Measurements from ENCODE around the gene OCA2. TPM values are rescaled to one million over a fixed set of nuclear protein-coding genes. Genes with fewer than 3 reads are reported as not detected.

OCA2 gene
- total and polyA plus RNA-seq, 2 experiments from 2014 or later: not detected

- Histone ChIP-seq H3K4me1 (ENCODE audit: insufficient read depth) (no peaks in the 10 kb centered on the region), H2AFZ (no peak overlapping the region)
- in situ Hi-C loops (cut with MboI): no loop called here
Measured at GRCh38 chr15:27804569-27805260, 294.4 kb downstream of the OCA2 start.

GRCh38 chr15:27798807-27799206 is 300.3 kb downstream of the OCA2 start:
- TF ChIP-seq EZH2phosphoT487 (IDR thresholded peaks at IDR 0.05; ENCODE audit: insufficient read depth, low read depth): no peak
- no peak for TF ChIP-seq EZH2 (IDR thresholded peaks at IDR 0.05; ENCODE audit: insufficient read depth, poor library complexity, severe bottlenecking)
- Histone ChIP-seq H3K27ac (no peak overlapping the region), H3K79me2 (ENCODE audit: insufficient read depth) (no peaks in the 10 kb centered on the region), H2AFZ (no peak overlapping the region), H4K20me1 (ENCODE audit: insufficient read depth) (no peaks in the 10 kb centered on the region), H3K4me3 (no peak overlapping the region), H3K9me2 (ENCODE audit: insufficient read depth) (no peaks in the 10 kb centered on the region), H3K4me2 (ENCODE audit: unreplicated experiment) (no peak overlapping the region), H3K4me1 (ENCODE audit: insufficient read depth) (no peaks in the 10 kb centered on the region), H3K9ac (no peak overlapping the region), H3F3A (ENCODE audit: insufficient read depth) (no peaks in the 10 kb centered on the region), H3K9me3 (ENCODE audit: low read depth) (no peaks in the 10 kb centered on the region), H3K27me3 (replicated peaks; ENCODE audit: insufficient read depth) (no peaks in the 10 kb centered on the region), H3K36me3 (ENCODE audit: low read depth) (no peaks in the 10 kb centered on the region)
- in situ Hi-C loops (cut with MboI): loop anchor here (25.0 kb wide), 1 partner anchor 88 kb away; no protein-coding TSS in a partner anchor
- DNase-seq: no peak
- WGBS, 2 experiments (ENCODE audit: low coverage in 1 of 2, low lambda C conversion rate in 2 of 2, missing lambda C conversion rate in 2 of 2): 58 to 69% methylated on average over 5 of the region's 5 CpGs

More at GRCh38 chr15:27804569-27805260, 294.4 kb downstream of the OCA2 start:
- Histone ChIP-seq H3K4me3 (no peak overlapping the region), H3K4me2 (ENCODE audit: unreplicated experiment) (no peak overlapping the region), H3K9me2 (ENCODE audit: insufficient read depth) (no peaks in the 10 kb centered on the region), H3F3A (ENCODE audit: insufficient read depth) (no peaks in the 10 kb centered on the region), H3K79me2 (ENCODE audit: insufficient read depth) (no peaks in the 10 kb centered on the region), H3K27me3 (replicated peaks; ENCODE audit: insufficient read depth) (no peaks in the 10 kb centered on the region), H3K9me3 (ENCODE audit: low read depth) (no peaks in the 10 kb centered on the region), H3K27ac (no peak overlapping the region), H4K20me1 (ENCODE audit: insufficient read depth) (no peaks in the 10 kb centered on the region), H3K36me3 (ENCODE audit: low read depth) (no peaks in the 10 kb centered on the region), H3K9ac (no peak overlapping the region)
- no peak for TF ChIP-seq EZH2phosphoT487 (IDR thresholded peaks at IDR 0.05; ENCODE audit: insufficient read depth, low read depth)
- no peak for TF ChIP-seq EZH2 (IDR thresholded peaks at IDR 0.05; ENCODE audit: insufficient read depth, poor library complexity, severe bottlenecking)
- DNase-seq: no peak
- WGBS, 2 experiments (ENCODE audit: low coverage in 1 of 2, low lambda C conversion rate in 2 of 2, missing lambda C conversion rate in 2 of 2): 80 to 81% methylated on average over 29 to 30 of the region's 30 CpGs

GRCh38 chr15:27797765-27798164 is 301.4 kb downstream of the OCA2 start:
- H3K27ac ChIP-seq: no peak overlapping the region
- WGBS, 2 experiments (ENCODE audit: low coverage in 1 of 2, low lambda C conversion rate in 2 of 2, missing lambda C conversion rate in 2 of 2): 62 to 71% methylated on average over 8 of the region's 8 CpGs

GRCh38 chr15:27796405-27797320 is 302.5 kb downstream of the OCA2 start:
- no peaks in the 10 kb centered on the region for H3F3A ChIP-seq (ENCODE audit: insufficient read depth)
- 59 to 63% methylated on average over 17 of the region's 17 CpGs for WGBS, 2 experiments (ENCODE audit: low coverage in 1 of 2, low lambda C conversion rate in 2 of 2, missing lambda C conversion rate in 2 of 2)
- H3K36me3 ChIP-seq (ENCODE audit: low read depth): no peaks in the 10 kb centered on the region
- no peak overlapping the region for H3K9ac ChIP-seq
- in situ Hi-C loops (cut with MboI): loop anchor here (25.0 kb wide), 1 partner anchor 91 kb away; no protein-coding TSS in a partner anchor
- no peaks in the 10 kb centered on the region for H3K79me2 ChIP-seq (ENCODE audit: insufficient read depth)
- H3K4me1 ChIP-seq (ENCODE audit: insufficient read depth): no peaks in the 10 kb centered on the region
- no peaks in the 10 kb centered on the region for H3K9me3 ChIP-seq (ENCODE audit: low read depth)
- H3K27ac ChIP-seq: no peak overlapping the region
- DNase-seq: no peak
- H3K9me2 ChIP-seq (ENCODE audit: insufficient read depth): no peaks in the 10 kb centered on the region
- no peak overlapping the region for H3K4me2 ChIP-seq (ENCODE audit: unreplicated experiment)
- H3K27me3 ChIP-seq (replicated peaks; ENCODE audit: insufficient read depth): no peaks in the 10 kb centered on the region
- no peak overlapping the region for H3K4me3 ChIP-seq
- no peak for TF ChIP-seq EZH2 (IDR thresholded peaks at IDR 0.05; ENCODE audit: insufficient read depth, poor library complexity, severe bottlenecking)
- TF ChIP-seq EZH2phosphoT487 (IDR thresholded peaks at IDR 0.05; ENCODE audit: insufficient read depth, low read depth): no peak
- no peaks in the 10 kb centered on the region for H4K20me1 ChIP-seq (ENCODE audit: insufficient read depth)
- H2AFZ ChIP-seq: no peak overlapping the region

More at GRCh38 chr15:27797765-27798164, 301.4 kb downstream of the OCA2 start:
- no peak overlapping the region for H3K9ac ChIP-seq
- no peak overlapping the region for H3K4me3 ChIP-seq
- H2AFZ ChIP-seq: no peak overlapping the region
- DNase-seq: no peak
- H3K9me3 ChIP-seq (ENCODE audit: low read depth): no peaks in the 10 kb centered on the region
- H3K36me3 ChIP-seq (ENCODE audit: low read depth): no peaks in the 10 kb centered on the region
- no peaks in the 10 kb centered on the region for H3F3A ChIP-seq (ENCODE audit: insufficient read depth)
- TF ChIP-seq EZH2 (IDR thresholded peaks at IDR 0.05; ENCODE audit: insufficient read depth, poor library complexity, severe bottlenecking) (no peak), EZH2phosphoT487 (IDR thresholded peaks at IDR 0.05; ENCODE audit: insufficient read depth, low read depth) (no peak)
- H3K4me1 ChIP-seq (ENCODE audit: insufficient read depth): no peaks in the 10 kb centered on the region
- H4K20me1 ChIP-seq (ENCODE audit: insufficient read depth): no peaks in the 10 kb centered on the region
- H3K79me2 ChIP-seq (ENCODE audit: insufficient read depth): no peaks in the 10 kb centered on the region
- H3K9me2 ChIP-seq (ENCODE audit: insufficient read depth): no peaks in the 10 kb centered on the region
- no peaks in the 10 kb centered on the region for H3K27me3 ChIP-seq (replicated peaks; ENCODE audit: insufficient read depth)
- in situ Hi-C loops (cut with MboI): loop anchor here (25.0 kb wide), 1 partner anchor 90 kb away; no protein-coding TSS in a partner anchor
- H3K4me2 ChIP-seq (ENCODE audit: unreplicated experiment): no peak overlapping the region

All from GM23248 (cell line).